B cell (primary cell): ENCODE results near the gene MAP3K4.

ENCODE experiments used
- CTCF ChIP-seq: fragments of 200-600 bp; IDR thresholded peaks from one replicate; pipeline ENCODE4 v1.8.0; 2022; ENCODE audit warnings: antibody characterized with exemption, mild to moderate bottlenecking
- EZH2 ChIP-seq: IDR thresholded peaks from 2 replicates; pipeline ENCODE4 v1.6.1; 2012; ENCODE audit warnings: borderline replicate concordance, low read depth, mild to moderate bottlenecking, moderate library complexity, low read length; ENCODE audit not compliant: insufficient read depth, poor library complexity, severe bottlenecking

DNA sequence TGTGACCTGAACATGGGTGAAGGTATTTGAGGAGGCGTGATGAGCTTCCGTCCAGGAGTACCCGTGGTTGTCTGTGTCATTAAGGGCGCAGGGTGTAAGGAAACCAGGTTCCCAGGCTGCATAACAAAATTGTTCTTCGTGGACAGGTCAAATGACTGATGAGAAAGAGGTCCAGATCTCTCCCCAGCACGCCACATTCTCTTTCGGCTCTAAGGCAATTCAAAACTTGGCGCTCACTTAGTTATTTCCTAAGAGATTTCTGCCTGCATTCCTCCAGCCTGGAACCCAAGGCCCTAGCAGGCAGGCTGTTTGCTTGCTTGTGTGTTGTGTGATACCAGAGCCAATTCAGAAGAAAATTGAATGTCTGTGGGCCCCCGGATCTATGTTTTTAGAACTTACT lies 142.4 kb downstream of the MAP3K4 start:
- no peak for TF ChIP-seq EZH2
- no peak for TF ChIP-seq CTCF
